Measurements from ENCODE around the gene VPS51. TPM values are rescaled to one million over a fixed set of nuclear protein-coding genes. Genes with fewer than 3 reads are reported as not detected.

VPS51 gene
- total and polyA plus RNA-seq, 4 donors = 33.2 to 158 (median 83.9) TPM

DNA sequence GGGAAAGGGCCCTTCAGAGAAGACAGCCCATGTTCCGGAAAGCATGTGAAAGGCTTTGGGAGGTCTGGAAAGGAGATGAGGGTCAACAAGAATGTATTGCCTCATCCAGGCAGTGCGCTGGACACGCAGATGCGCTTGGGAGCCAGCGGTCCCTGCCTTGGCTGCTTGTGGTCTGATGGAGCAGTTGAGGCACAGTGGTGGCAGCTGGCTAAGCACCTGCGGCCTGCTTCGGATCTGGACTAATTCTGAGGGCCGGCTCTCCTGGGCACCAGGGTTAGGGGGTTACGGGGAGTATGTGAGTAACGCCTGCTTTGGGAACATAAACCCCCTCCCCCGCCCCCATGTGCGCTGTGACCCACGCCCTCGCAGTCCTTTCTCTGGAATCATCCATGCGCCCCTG, 11.1 kb downstream of the VPS51 start:
- H3K4me1 ChIP-seq (ENCODE audit: control insufficient read depth in 4 of 4, insufficient read depth in 4 of 4, low read length in 3 of 4) = peaks cover 13 to 40% (median 28%) of the 10 kb centered on the region in 4 donors
- H3K9ac ChIP-seq (ENCODE audit: low read depth in 1 of 2, low read length in 2 of 2) = no peak overlapping the region
- H3K9me3 ChIP-seq (ENCODE audit: control insufficient read depth in 4 of 4, low read length in 3 of 4) = no peaks in the 10 kb centered on the region
- DNase-seq (ENCODE audit: low spot score) = no peak
- H3K27ac ChIP-seq (ENCODE audit: low read depth in 1 of 2, low read length in 2 of 2) = no peak overlapping the region
- TF ChIP-seq FOXA2 (IDR thresholded peaks at IDR 0.05) = no peak
- TF ChIP-seq, protein P1, sequence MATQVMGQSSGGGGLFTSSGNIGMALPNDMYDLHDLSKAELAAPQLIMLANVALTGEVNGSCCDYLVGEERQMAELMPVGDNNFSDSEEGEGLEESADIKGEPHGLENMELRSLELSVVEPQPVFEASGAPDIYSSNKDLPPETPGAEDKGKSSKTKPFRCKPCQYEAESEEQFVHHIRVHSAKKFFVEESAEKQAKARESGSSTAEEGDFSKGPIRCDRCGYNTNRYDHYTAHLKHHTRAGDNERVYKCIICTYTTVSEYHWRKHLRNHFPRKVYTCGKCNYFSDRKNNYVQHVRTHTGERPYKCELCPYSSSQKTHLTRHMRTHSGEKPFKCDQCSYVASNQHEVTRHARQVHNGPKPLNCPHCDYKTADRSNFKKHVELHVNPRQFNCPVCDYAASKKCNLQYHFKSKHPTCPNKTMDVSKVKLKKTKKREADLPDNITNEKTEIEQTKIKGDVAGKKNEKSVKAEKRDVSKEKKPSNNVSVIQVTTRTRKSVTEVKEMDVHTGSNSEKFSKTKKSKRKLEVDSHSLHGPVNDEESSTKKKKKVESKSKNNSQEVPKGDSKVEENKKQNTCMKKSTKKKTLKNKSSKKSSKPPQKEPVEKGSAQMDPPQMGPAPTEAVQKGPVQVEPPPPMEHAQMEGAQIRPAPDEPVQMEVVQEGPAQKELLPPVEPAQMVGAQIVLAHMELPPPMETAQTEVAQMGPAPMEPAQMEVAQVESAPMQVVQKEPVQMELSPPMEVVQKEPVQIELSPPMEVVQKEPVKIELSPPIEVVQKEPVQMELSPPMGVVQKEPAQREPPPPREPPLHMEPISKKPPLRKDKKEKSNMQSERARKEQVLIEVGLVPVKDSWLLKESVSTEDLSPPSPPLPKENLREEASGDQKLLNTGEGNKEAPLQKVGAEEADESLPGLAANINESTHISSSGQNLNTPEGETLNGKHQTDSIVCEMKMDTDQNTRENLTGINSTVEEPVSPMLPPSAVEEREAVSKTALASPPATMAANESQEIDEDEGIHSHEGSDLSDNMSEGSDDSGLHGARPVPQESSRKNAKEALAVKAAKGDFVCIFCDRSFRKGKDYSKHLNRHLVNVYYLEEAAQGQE (IDR thresholded peaks at IDR 0.05) = no peak
- TF ChIP-seq RXRA (IDR thresholded peaks at IDR 0.05) = no peak
- TF ChIP-seq, protein P2, sequence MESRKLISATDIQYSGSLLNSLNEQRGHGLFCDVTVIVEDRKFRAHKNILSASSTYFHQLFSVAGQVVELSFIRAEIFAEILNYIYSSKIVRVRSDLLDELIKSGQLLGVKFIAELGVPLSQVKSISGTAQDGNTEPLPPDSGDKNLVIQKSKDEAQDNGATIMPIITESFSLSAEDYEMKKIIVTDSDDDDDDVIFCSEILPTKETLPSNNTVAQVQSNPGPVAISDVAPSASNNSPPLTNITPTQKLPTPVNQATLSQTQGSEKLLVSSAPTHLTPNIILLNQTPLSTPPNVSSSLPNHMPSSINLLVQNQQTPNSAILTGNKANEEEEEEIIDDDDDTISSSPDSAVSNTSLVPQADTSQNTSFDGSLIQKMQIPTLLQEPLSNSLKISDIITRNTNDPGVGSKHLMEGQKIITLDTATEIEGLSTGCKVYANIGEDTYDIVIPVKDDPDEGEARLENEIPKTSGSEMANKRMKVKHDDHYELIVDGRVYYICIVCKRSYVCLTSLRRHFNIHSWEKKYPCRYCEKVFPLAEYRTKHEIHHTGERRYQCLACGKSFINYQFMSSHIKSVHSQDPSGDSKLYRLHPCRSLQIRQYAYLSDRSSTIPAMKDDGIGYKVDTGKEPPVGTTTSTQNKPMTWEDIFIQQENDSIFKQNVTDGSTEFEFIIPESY (IDR thresholded peaks at IDR 0.05) = no peak
- no peaks in the 10 kb centered on the region for H3K27me3 ChIP-seq (ENCODE audit: control insufficient read depth in 4 of 4, insufficient read depth in 4 of 4, low read length in 3 of 4)
- 96% methylated on average over 15 of the region's 15 CpGs for WGBS
- H3K4me3 ChIP-seq (ENCODE audit: low read depth in 1 of 3, low read length in 3 of 3) = no peak overlapping the region
- H3K36me3 ChIP-seq (ENCODE audit: control insufficient read depth in 4 of 4, insufficient read depth in 3 of 4, low read depth in 1 of 4, low read length in 3 of 4) = peaks cover 3 to 13% (median 8%) of the 10 kb centered on the region in 4 donors

DNA sequence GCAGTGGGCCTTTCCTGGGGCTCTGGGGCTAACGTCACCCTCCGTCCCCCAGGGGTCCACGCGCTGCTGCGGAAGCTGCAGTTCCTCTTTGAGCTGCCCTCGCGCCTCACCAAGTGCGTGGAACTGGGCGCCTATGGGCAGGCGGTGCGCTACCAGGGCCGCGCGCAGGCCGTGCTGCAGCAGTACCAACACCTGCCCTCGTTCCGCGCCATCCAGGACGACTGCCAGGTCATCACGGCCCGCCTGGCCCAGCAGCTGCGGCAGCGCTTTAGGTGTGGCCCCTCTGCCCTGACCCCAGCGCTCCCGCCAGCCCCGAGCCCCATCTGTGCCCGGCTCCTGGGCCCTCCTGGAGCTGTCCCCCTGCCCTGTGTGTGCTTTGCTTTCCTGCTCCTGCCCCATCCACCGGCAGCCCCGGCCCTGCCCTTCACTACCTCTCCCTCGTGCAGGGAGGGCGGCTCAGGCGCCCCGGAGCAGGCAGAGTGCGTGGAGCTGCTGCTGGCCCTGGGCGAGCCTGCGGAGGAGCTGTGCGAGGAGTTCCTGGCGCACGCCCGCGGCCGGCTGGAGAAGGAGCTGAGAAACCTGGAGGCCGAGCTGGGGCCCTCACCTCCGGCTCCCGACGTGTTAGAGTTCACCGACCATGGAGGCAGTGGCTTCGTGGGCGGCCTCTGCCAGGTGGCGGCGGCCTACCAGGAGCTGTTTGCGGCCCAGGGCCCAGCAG, 11.9 kb downstream of the VPS51 start:
- no peaks in the 10 kb centered on the region for H3K27me3 ChIP-seq (ENCODE audit: control insufficient read depth in 4 of 4, insufficient read depth in 4 of 4, low read length in 3 of 4)
- no peak overlapping the region for H3K9ac ChIP-seq (ENCODE audit: low read depth in 1 of 2, low read length in 2 of 2)
- TF ChIP-seq, protein P3, sequence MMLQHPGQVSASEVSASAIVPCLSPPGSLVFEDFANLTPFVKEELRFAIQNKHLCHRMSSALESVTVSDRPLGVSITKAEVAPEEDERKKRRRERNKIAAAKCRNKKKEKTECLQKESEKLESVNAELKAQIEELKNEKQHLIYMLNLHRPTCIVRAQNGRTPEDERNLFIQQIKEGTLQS (IDR thresholded peaks at IDR 0.05) = no peak
- TF ChIP-seq, protein P4, sequence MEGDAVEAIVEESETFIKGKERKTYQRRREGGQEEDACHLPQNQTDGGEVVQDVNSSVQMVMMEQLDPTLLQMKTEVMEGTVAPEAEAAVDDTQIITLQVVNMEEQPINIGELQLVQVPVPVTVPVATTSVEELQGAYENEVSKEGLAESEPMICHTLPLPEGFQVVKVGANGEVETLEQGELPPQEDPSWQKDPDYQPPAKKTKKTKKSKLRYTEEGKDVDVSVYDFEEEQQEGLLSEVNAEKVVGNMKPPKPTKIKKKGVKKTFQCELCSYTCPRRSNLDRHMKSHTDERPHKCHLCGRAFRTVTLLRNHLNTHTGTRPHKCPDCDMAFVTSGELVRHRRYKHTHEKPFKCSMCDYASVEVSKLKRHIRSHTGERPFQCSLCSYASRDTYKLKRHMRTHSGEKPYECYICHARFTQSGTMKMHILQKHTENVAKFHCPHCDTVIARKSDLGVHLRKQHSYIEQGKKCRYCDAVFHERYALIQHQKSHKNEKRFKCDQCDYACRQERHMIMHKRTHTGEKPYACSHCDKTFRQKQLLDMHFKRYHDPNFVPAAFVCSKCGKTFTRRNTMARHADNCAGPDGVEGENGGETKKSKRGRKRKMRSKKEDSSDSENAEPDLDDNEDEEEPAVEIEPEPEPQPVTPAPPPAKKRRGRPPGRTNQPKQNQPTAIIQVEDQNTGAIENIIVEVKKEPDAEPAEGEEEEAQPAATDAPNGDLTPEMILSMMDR (IDR thresholded peaks at IDR 0.05; ENCODE audit: low read depth, low read length, missing input control) = no peak
- TF ChIP-seq, protein P1 (IDR thresholded peaks at IDR 0.05) = no peak
- no peak for TF ChIP-seq RAD21 (IDR thresholded peaks at IDR 0.05)
- TF ChIP-seq GABPA (IDR thresholded peaks at IDR 0.05 in 1 of 2, conservative IDR thresholded peaks at IDR 0.05 in 1 of 2) = no peak
- TF ChIP-seq HNF4G (IDR thresholded peaks at IDR 0.05) = no peak
- TF ChIP-seq TAF1 (conservative IDR thresholded peaks at IDR 0.05) = no peak
- TF ChIP-seq, protein P2 (IDR thresholded peaks at IDR 0.05) = no peak
- no peak for TF ChIP-seq HNF4A (conservative IDR thresholded peaks at IDR 0.05)
- TF ChIP-seq FOXA1 (IDR thresholded peaks at IDR 0.05) = no peak
- TF ChIP-seq EGR1 (IDR thresholded peaks at IDR 0.05; ENCODE audit: low read depth in 2 of 2) = no peak
- TF ChIP-seq YY1 (IDR thresholded peaks at IDR 0.05) = no peak
- no peak for TF ChIP-seq JUND (IDR thresholded peaks at IDR 0.05)
- peaks cover 3 to 13% (median 8%) of the 10 kb centered on the region in 4 donors for H3K36me3 ChIP-seq (ENCODE audit: control insufficient read depth in 4 of 4, insufficient read depth in 3 of 4, low read depth in 1 of 4, low read length in 3 of 4)
- H3K4me3 ChIP-seq (ENCODE audit: low read depth in 1 of 3, low read length in 3 of 3) = no peak overlapping the region
- H3K9me3 ChIP-seq (ENCODE audit: control insufficient read depth in 4 of 4, low read length in 3 of 4) = no peaks in the 10 kb centered on the region
- no peak for DNase-seq (ENCODE audit: low spot score)
- peaks cover 11 to 39% (median 26%) of the 10 kb centered on the region in 4 donors for H3K4me1 ChIP-seq (ENCODE audit: control insufficient read depth in 4 of 4, insufficient read depth in 4 of 4, low read length in 3 of 4)
- H3K27ac ChIP-seq (ENCODE audit: low read depth in 1 of 2, low read length in 2 of 2) = no peak overlapping the region
- 96% methylated on average over 52 of the region's 52 CpGs for WGBS

Data from liver (tissue), 9 donors.